GM12878 (cell line): ENCODE data around the gene SSBP2. TPM values are rescaled to one million over a fixed set of nuclear protein-coding genes. Genes with fewer than 3 reads are reported as not detected.

Source experiments
- ATAC-seq: fragments of 200-7000 bp; cut with Tn5 transposase; 3 replicates; pipeline ENCODE4 v1.9.1; 2020; ENCODE audit warnings: mild to moderate bottlenecking, moderate library complexity
- BruUV-seq: library from RNA; stranded (reverse); fragments of 400-500 nt; replicated peaks from 2 replicates; lab custom pipeline; 2021; lab: Mats Ljungman, UMichigan
- CTCF ChIA-PET: fragments of 300-600 bp; sonication (Branson Sonifier 250); formaldehyde crosslinking; extraction: SDS; loops from one replicate; lab custom pipeline; 2021; ENCODE audit warnings: inconsistent platforms; lab: Yijun Ruan, JAX
- POLR2A ChIA-PET: fragments of 350-600 bp; formaldehyde crosslinking; extraction: SDS; loops from one replicate; lab custom pipeline; 2021; ENCODE audit warnings: inconsistent platforms; lab: Charles Lee
- RAD21 ChIA-PET: fragments of 300-600 bp; sonication (Branson Sonifier 250); formaldehyde crosslinking; loops from one replicate; lab custom pipeline; 2023; ENCODE audit warnings: antibody characterized with exemption; ENCODE audit not compliant: unreplicated experiment; lab: Charles Lee
- SMC1A ChIA-PET: fragments of 300-600 bp; sonication (Branson Sonifier 250); formaldehyde crosslinking; loops from one replicate; lab custom pipeline; 2023; ENCODE audit not compliant: unreplicated experiment, uncharacterized antibody; lab: Charles Lee
- DNase-seq: peaks from one replicate; pipeline ENCODE4 v3.0.0-alpha.2; 2011; ENCODE audit warnings: low read depth, low spot score
- FAIRE-seq: peaks from 3 replicates; lab custom pipeline; 2011; peaks lifted over from hg19 to GRCh38; lab: Jason Lieb, UNC
- H2AFZ ChIP-seq: 2 replicates; pipeline ENCODE4 v1.6.0; 2011; ENCODE audit warnings: low read depth, low read length, control low read depth; ENCODE audit not compliant: control insufficient read depth
- H3K27ac ChIP-seq: 2 replicates; pipeline ENCODE4 v1.5.1; 2011; ENCODE audit warnings: control low read depth; ENCODE audit not compliant: control insufficient read depth, insufficient read depth
- H3K27me3 ChIP-seq, 2 experiments: replicated peaks in 1 of 2; 2 replicates each; pipeline versions ENCODE4 v1.6.0 to v1.6.1; 2011; ENCODE audit warnings: low read length in 1 of 2; ENCODE audit not compliant: control insufficient read depth in 2 of 2, insufficient read depth in 2 of 2
- H3K36me3 ChIP-seq, 2 experiments: 2 replicates each; pipeline ENCODE4 v1.5.1; 2011; ENCODE audit warnings: low read length in 1 of 2; ENCODE audit not compliant: control insufficient read depth in 2 of 2, insufficient read depth in 2 of 2
- H3K4me1 ChIP-seq: 2 replicates; pipeline ENCODE4 v1.6.1; 2011; ENCODE audit warnings: mild to moderate bottlenecking, low read length, moderate library complexity, mixed read lengths; ENCODE audit not compliant: control insufficient read depth, insufficient read depth
- H3K4me2 ChIP-seq: 2 replicates; pipeline ENCODE4 v1.6.0; 2011; ENCODE audit warnings: control low read depth; ENCODE audit not compliant: control insufficient read depth, insufficient read depth
- H3K4me3 ChIP-seq: fragments of 200-600 bp; sonication (generic); 2 replicates; pipeline ENCODE4 v1.5.1; 2016
- H3K79me2 ChIP-seq: 2 replicates; pipeline ENCODE4 v1.6.0; 2011; ENCODE audit warnings: low read length; ENCODE audit not compliant: control insufficient read depth, insufficient read depth
- H3K9ac ChIP-seq: 2 replicates; pipeline ENCODE4 v1.8.0; 2011; ENCODE audit warnings: low read length, control low read depth, mixed read lengths; ENCODE audit not compliant: control insufficient read depth, insufficient read depth
- H3K9me3 ChIP-seq: replicated peaks from 3 replicates; pipeline ENCODE4 v1.5.1; 2011; ENCODE audit warnings: mild to moderate bottlenecking, low read length; ENCODE audit not compliant: control insufficient read depth, insufficient read depth
- H4K20me1 ChIP-seq: 2 replicates; pipeline ENCODE4 v1.6.0; 2011; ENCODE audit not compliant: control insufficient read depth, insufficient read depth
- ASH2L ChIP-seq: fragments of 300-600, 200-600 bp; sonication (generic); IDR thresholded peaks from 2 replicates; pipeline ENCODE4 v1.6.1; 2017; ENCODE audit warnings: low read depth, mild to moderate bottlenecking, borderline replicate concordance
- BACH1 ChIP-seq: fragments of 450-650 bp; IDR thresholded peaks from 2 replicates; pipeline ENCODE4 v1.6.1; 2017; ENCODE audit warnings: mild to moderate bottlenecking, borderline replicate concordance
- BMI1 ChIP-seq: fragments of 450-650 bp; IDR thresholded peaks from 2 replicates; pipeline ENCODE4 v1.6.1; 2016; ENCODE audit warnings: mild to moderate bottlenecking, moderate library complexity, borderline replicate concordance
- BRCA1 ChIP-seq: IDR thresholded peaks from 2 replicates; pipeline ENCODE4 v1.6.1; 2011; ENCODE audit warnings: low read depth, low read length, improper control_type of control experiment
- CHD4 ChIP-seq: fragments of 200-600 bp; sonication (generic); IDR thresholded peaks from 2 replicates; pipeline ENCODE4 v1.6.1; 2016; ENCODE audit warnings: mild to moderate bottlenecking
- CREM ChIP-seq: IDR thresholded peaks from 2 replicates; pipeline ENCODE4 v1.6.1; 2014; ENCODE audit warnings: antibody characterized with exemption, low read depth
- HDGF ChIP-seq: fragments of 450-650 bp; IDR thresholded peaks from 2 replicates; pipeline ENCODE4 v1.6.1; 2016; ENCODE audit warnings: antibody characterized with exemption
- NFXL1 ChIP-seq: fragments of 450-650 bp; IDR thresholded peaks from 2 replicates; pipeline ENCODE4 v1.6.1; 2017; ENCODE audit warnings: antibody characterized with exemption, mild to moderate bottlenecking, borderline replicate concordance
- PAX5 ChIP-seq: IDR thresholded peaks from 2 replicates; pipeline ENCODE4 v1.6.1; 2011; ENCODE audit warnings: low read depth, low read length, borderline replicate concordance
- POLR2AphosphoS2 ChIP-seq: IDR thresholded peaks from 2 replicates; pipeline ENCODE4 v1.6.1; 2011; ENCODE audit warnings: low read depth, mild to moderate bottlenecking, low read length, improper control_type of control experiment, moderate library complexity
- RCOR1 ChIP-seq: conservative IDR thresholded peaks from 2 replicates; pipeline ENCODE4 v1.6.1; 2012; ENCODE audit warnings: low read depth, low read length, improper control_type of control experiment
- SIX5 ChIP-seq: IDR thresholded peaks from 2 replicates; pipeline ENCODE4 v1.6.1; 2011; ENCODE audit warnings: mild to moderate bottlenecking, low read depth, low read length, moderate library complexity; ENCODE audit not compliant: severe bottlenecking
- SPI1 ChIP-seq: IDR thresholded peaks from 2 replicates; pipeline ENCODE4 v1.6.1; 2011; ENCODE audit warnings: low read depth, mild to moderate bottlenecking, low read length, moderate library complexity, borderline replicate concordance; ENCODE audit not compliant: insufficient read depth
- TARDBP ChIP-seq: IDR thresholded peaks from 2 replicates; pipeline ENCODE4 v1.6.1; 2016; ENCODE audit warnings: borderline replicate concordance
- TCF7 ChIP-seq: IDR thresholded peaks from 2 replicates; pipeline ENCODE4 v1.6.1; 2014; ENCODE audit warnings: antibody characterized with exemption, borderline replicate concordance
- WGBS: methylation state at CpG from one replicate; pipeline ENCODE4 v1.1.6; 2016; ENCODE audit warnings: low lambda C conversion rate; ENCODE audit not compliant: insufficient replicate concordance, insufficient coverage; ENCODE audit errors: missing lambda C conversion rate; 5-methylcytosine and 5-hydroxymethylcytosine counted together
- in situ Hi-C: fragments of 300-500 bp; cut with MboI; formaldehyde crosslinking; loops from 9 replicates; pipeline ENCODE4 v1.14.3; 2018; ENCODE audit warnings: mixed read lengths
- intact Hi-C: fragments of 100-400 bp; cut with micrococcal nuclease; formaldehyde crosslinking; loops from one replicate; pipeline ENCODE4 v1.14.2; 2022; ENCODE audit not compliant: unreplicated experiment
- polyA plus RNA-seq, 11 experiments: library from polyadenylated mRNA; depleted of rRNA in 4 of 11; unstranded in 6 of 11; stranded (reverse) in 5 of 11; fragments of >200 nt; fragmentation: Nextera tagmentation in 4 of 11; fragmentation: Illumina TruSeq in 1 of 11; extraction: Ambion mirVana in 4 of 11; extraction: Trizol in 1 of 11; gene quantifications; 1 replicate in 1 of 11; 2 replicates in 10 of 11; pipeline versions ENCODE4 v1.2.1 to v1.2.3, GENCODE V29; 2011 to 2016; ENCODE audit warnings: inconsistent platforms in 2 of 11, missing spikeins in 2 of 11, low read depth in 1 of 11
- total RNA-seq, 4 experiments: library from RNA; depleted of rRNA in 3 of 4; stranded (reverse); fragments of >200 nt in 3 of 4; fragmentation: Illumina TruSeq in 1 of 4; extraction: Trizol in 1 of 4; gene quantifications; 2 replicates each; pipeline versions ENCODE4 v1.2.1 to v1.2.3, GENCODE V29; 2013 to 2021
- TF ChIP-seq, protein P1 (sequence below): IDR thresholded peaks from 2 replicates; pipeline ENCODE4 v1.6.1; 2011; ENCODE audit warnings: mild to moderate bottlenecking, low read depth, low read length, moderate library complexity; ENCODE audit not compliant: insufficient replicate concordance
- TF ChIP-seq, protein P2 (sequence below): fragments of 150-350 bp; IDR thresholded peaks from 2 replicates; pipeline ENCODE4 v1.6.1; 2016; ENCODE audit warnings: low read depth, low read length

The SSBP2 gene
- total and polyA plus RNA-seq, 10 of the 15 experiments (the other 5 are each of a cell fraction or from before 2014, with no cell fraction given) = 52.2 to 132 (median 110) TPM

DNA sequence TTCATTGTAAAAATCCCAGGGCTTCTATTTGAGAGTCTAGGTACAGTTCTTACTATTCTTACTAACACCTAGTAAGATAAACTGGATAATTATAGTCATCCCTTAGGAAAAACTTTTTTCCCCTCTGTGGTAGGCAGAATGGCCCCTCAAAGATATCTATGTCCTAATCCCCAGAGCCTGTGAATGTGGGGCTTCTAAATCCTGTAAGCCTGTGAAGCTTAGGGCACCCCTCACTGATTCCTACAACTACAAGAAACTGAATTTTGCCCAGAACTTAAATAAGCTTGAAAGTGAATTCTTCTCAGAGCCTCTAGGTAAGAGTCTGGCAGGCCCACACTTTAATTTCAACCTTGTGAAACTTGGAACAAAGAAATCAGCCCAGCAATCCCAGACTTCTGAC, 226.9 kb downstream of the SSBP2 start:
- intact Hi-C loops = no loop called here

DNA sequence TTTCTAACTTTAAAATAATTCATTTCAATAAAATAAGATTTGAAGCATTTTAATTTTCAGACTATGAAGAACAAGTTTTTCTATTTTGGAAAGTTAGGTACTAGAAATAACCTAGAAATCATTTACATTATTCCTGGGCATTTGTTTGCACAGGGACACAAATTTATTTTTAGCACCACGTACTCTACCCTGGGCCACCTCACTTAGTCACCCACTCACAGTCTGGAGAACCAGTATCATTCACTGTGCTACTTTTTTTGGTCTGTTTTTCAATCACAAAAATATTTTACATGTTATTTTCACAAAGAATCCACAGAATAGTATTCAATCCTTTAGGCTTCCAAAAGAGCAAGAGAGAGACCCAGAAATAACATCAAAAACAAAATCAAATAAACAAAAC, 228.3 kb downstream of the SSBP2 start:
- no peak overlapping the region for H3K4me2 ChIP-seq
- ChIA-PET POLR2A (no interaction called here), RAD21 (interaction anchor here (1.7 kb wide), 1 partner anchor 10 kb away, joined by 3 read pairs; no protein-coding TSS in a partner anchor), CTCF (interaction anchor here (1.0 to 1.9 kb wide), 2 partner anchors 10 to 13 kb away, joined by 3 to 7 read pairs; no protein-coding TSS in a partner anchor), SMC1A (interaction anchor here (1.1 to 1.8 kb wide), 4 partner anchors 10 to 256 kb away, joined by 3 read pairs; no protein-coding TSS in a partner anchor)
- FAIRE-seq (no peak), ATAC-seq (no peak), DNase-seq (no peak)
- in situ Hi-C loops (no loop called here), intact Hi-C loops (no loop called here)
- H3K9ac ChIP-seq = no peak overlapping the region
- H4K20me1 ChIP-seq = no peaks in the 10 kb centered on the region
- BruUV-seq = no TSS peak
- H3K9me3 ChIP-seq = no peaks in the 10 kb centered on the region
- WGBS = 100% methylated on average over 1 of the region's 1 CpG
- no peaks in the 10 kb centered on the region for H3K27me3 ChIP-seq
- H3K4me1 ChIP-seq = no peaks in the 10 kb centered on the region
- H3K27ac ChIP-seq = no peak overlapping the region
- no peak overlapping the region for H3K4me3 ChIP-seq
- H3K36me3 ChIP-seq = no peaks in the 10 kb centered on the region
- no peaks in the 10 kb centered on the region for H3K79me2 ChIP-seq
- no peak overlapping the region for H2AFZ ChIP-seq
- TF ChIP-seq, protein P1, sequence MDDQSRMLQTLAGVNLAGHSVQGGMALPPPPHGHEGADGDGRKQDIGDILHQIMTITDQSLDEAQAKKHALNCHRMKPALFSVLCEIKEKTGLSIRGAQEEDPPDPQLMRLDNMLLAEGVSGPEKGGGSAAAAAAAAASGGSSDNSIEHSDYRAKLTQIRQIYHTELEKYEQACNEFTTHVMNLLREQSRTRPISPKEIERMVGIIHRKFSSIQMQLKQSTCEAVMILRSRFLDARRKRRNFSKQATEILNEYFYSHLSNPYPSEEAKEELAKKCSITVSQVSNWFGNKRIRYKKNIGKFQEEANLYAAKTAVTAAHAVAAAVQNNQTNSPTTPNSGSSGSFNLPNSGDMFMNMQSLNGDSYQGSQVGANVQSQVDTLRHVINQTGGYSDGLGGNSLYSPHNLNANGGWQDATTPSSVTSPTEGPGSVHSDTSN = no peak
- TF ChIP-seq SIX5 (no peak), BACH1 (no peak), RCOR1 (no peak), CREM (no peak), BMI1 (no peak), TARDBP (no peak), TCF7 (no peak), POLR2AphosphoS2 (no peak), HDGF (no peak), CHD4 (no peak)
- TF ChIP-seq, protein P2, sequence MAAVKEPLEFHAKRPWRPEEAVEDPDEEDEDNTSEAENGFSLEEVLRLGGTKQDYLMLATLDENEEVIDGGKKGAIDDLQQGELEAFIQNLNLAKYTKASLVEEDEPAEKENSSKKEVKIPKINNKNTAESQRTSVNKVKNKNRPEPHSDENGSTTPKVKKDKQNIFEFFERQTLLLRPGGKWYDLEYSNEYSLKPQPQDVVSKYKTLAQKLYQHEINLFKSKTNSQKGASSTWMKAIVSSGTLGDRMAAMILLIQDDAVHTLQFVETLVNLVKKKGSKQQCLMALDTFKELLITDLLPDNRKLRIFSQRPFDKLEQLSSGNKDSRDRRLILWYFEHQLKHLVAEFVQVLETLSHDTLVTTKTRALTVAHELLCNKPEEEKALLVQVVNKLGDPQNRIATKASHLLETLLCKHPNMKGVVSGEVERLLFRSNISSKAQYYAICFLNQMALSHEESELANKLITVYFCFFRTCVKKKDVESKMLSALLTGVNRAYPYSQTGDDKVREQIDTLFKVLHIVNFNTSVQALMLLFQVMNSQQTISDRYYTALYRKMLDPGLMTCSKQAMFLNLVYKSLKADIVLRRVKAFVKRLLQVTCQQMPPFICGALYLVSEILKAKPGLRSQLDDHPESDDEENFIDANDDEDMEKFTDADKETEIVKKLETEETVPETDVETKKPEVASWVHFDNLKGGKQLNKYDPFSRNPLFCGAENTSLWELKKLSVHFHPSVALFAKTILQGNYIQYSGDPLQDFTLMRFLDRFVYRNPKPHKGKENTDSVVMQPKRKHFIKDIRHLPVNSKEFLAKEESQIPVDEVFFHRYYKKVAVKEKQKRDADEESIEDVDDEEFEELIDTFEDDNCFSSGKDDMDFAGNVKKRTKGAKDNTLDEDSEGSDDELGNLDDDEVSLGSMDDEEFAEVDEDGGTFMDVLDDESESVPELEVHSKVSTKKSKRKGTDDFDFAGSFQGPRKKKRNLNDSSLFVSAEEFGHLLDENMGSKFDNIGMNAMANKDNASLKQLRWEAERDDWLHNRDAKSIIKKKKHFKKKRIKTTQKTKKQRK = no peak

More for the DNA sequence above, 226.9 kb downstream of the SSBP2 start:
- TF ChIP-seq ASH2L (no peak), PAX5 (no peak), BMI1 (no peak), SPI1 (no peak), NFXL1 (no peak), BRCA1 (no peak)
- no peaks in the 10 kb centered on the region for H4K20me1 ChIP-seq
- DNase-seq (no peak), ATAC-seq (no peak), FAIRE-seq (no peak)
- RAD21 ChIA-PET = interaction anchor here (0.8 to 1.7 kb wide), 2 partner anchors 12 to 642 kb away, joined by 3 read pairs; no protein-coding TSS in a partner anchor
- no peak overlapping the region for H3K27ac ChIP-seq
- H3K4me2 ChIP-seq = no peak overlapping the region
- H3K79me2 ChIP-seq = no peaks in the 10 kb centered on the region
- no peaks in the 10 kb centered on the region for H3K9me3 ChIP-seq
- H2AFZ ChIP-seq = no peak overlapping the region
- no peaks in the 10 kb centered on the region for H3K4me1 ChIP-seq
- no peak overlapping the region for H3K9ac ChIP-seq
- CTCF ChIA-PET = interaction anchor here (0.9 to 1.9 kb wide), 3 partner anchors 9 to 706 kb away, joined by 3 to 7 read pairs (median 4); no protein-coding TSS in a partner anchor
- POLR2A ChIA-PET = no interaction called here
- in situ Hi-C loops = no loop called here
- no TSS peak for BruUV-seq
- SMC1A ChIA-PET = interaction anchor here (1.0 to 1.8 kb wide), 4 partner anchors 22 to 640 kb away, joined by 3 to 5 read pairs (median 3); no protein-coding TSS in a partner anchor
- H3K36me3 ChIP-seq = no peaks in the 10 kb centered on the region
- H3K27me3 ChIP-seq = no peaks in the 10 kb centered on the region
- H3K4me3 ChIP-seq = no peak overlapping the region
